Transverse colon (tissue), 4 donors: ENCODE measurements around the gene SNED1. TPM values are rescaled to one million over a fixed set of nuclear protein-coding genes. Genes with fewer than 3 reads are reported as not detected.

Experiments
- DNase-seq: peaks from one replicate; pipeline ENCODE4 v3.0.0-alpha.2; 2019
- H3K27ac ChIP-seq, 4 donors: fragments of 200-600 bp; sonication (generic); 2 replicates each; pipeline ENCODE4 v1.5.1; 2016 to 2018; ENCODE audit warnings: inconsistent platforms in 4 of 4
- H3K27me3 ChIP-seq: fragments of 200-600 bp; sonication (generic); 2 replicates; pipeline ENCODE4 v1.5.1; 2017; ENCODE audit warnings: inconsistent platforms
- H3K36me3 ChIP-seq, 4 donors: fragments of 200-600 bp; sonication (generic); 2 replicates each; pipeline ENCODE4 v1.5.1; 2017 to 2019; ENCODE audit warnings: inconsistent platforms in 4 of 4
- H3K4me1 ChIP-seq, 4 donors: fragments of 200-600 bp; sonication (generic); 2 replicates each; pipeline ENCODE4 v1.5.1; 2017 to 2020; ENCODE audit warnings: inconsistent platforms in 4 of 4
- H3K4me3 ChIP-seq, 4 donors: fragments of 200-600 bp; sonication (generic); 1 replicate in 1 of 4; 2 replicates in 3 of 4; pipeline versions ENCODE4 v1.5.1 to v1.6.1; 2017 to 2019; ENCODE audit warnings: inconsistent platforms in 4 of 4
- H3K9me3 ChIP-seq, 2 donors: fragments of 200-600 bp; sonication (generic); 2 replicates each; pipeline ENCODE4 v1.5.1; 2017 to 2019; ENCODE audit warnings: inconsistent platforms in 2 of 2
- CTCF ChIP-seq, 5 experiments: fragments of 200-600 bp in 3 of 5; fragments of 450-650 bp in 2 of 5; sonication (generic) in 3 of 5; IDR thresholded peaks; 1 replicate in 2 of 5; 2 replicates in 3 of 5; pipeline ENCODE4 v1.5.1; 2016 to 2017; ENCODE audit warnings: antibody characterized with exemption in 5 of 5, inconsistent platforms in 3 of 5, mild to moderate bottlenecking in 2 of 5, moderate library complexity in 1 of 5
- EP300 ChIP-seq: sonication (generic); formaldehyde crosslinking; IDR thresholded peaks from one replicate; pipeline ENCODE4 v1.6.1; 2017; ENCODE audit warnings: antibody characterized with exemption, low read depth
- POLR2A ChIP-seq: fragments of 450-650 bp; IDR thresholded peaks from one replicate; pipeline ENCODE4 v1.6.1; 2016; ENCODE audit warnings: antibody characterized with exemption, mild to moderate bottlenecking, moderate library complexity
- POLR2AphosphoS5 ChIP-seq, 3 donors: sonication (generic); formaldehyde crosslinking; IDR thresholded peaks; one replicate each; pipeline ENCODE4 v1.6.1; 2016; ENCODE audit warnings: antibody characterized with exemption in 3 of 3
- WGBS, 2 donors: methylation state at CpG; one replicate each; pipeline ENCODE4 v1.1.5; 2018; ENCODE audit warnings: low coverage in 1 of 2; 5-methylcytosine and 5-hydroxymethylcytosine counted together
- in situ Hi-C, 4 donors: fragments of 200-750 bp; cut with MboI; loops; one replicate each; pipeline versions ENCODE4 v1.15.0 to v1.15.1; 2017; ENCODE audit warnings: low sequenced_read_pairs in 3 of 4, low pct_ligation_motif_present in 1 of 4, low pct_unique_long_range_greater_than_20kb in 1 of 4
- intact Hi-C: fragments of 100-400 bp; cut with DNase I; formaldehyde crosslinking; loops from one replicate; pipeline ENCODE4 v1.15.1; 2023; ENCODE audit warnings: low total_unique reads
- total RNA-seq, 4 donors: library from RNA; depleted of rRNA; stranded (reverse); fragments of >200 nt; gene quantifications; one replicate each; pipeline ENCODE4 v1.1.0, GENCODE V29; 2016

The SNED1 gene
- total RNA-seq, 4 donors from 2014 or later = 8.2 to 65.5 (median 30.0) TPM

DNA sequence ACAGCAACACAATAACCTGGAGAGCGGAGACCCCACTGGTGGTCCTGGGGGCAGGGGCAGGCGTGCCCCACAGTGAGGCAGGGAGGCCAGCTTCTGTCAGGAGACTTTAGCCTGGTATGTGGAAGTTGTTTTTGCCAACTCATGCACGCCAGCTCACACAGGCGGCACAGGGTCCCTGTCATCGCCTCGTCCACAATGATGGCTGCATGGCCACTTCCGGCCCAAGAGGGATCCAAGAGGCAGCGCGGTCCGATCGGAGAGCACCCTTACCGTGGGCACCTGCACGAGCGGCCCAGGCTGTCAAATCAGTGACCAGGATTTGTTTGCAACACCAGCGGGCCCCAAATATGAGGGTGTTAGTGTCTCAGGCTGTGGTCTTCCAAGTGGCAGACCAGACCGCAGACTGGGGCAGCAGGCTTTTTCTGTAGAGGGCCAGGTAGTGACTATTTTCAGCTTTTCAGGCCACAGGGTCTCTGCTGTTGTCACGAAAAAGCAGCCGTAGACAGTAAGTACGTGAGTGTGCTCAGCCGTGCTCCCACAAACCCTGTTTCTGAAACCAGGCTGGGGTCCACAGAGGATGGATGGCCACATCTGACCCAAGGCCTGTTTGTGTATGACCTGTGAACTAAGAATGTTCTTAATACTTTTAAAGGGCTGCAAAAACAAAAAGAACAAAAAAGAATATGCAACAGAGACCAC lies 21.2 kb downstream of the SNED1 start:
- Histone ChIP-seq H3K27ac (no peak overlapping the region), H3K36me3 (no peaks in the 10 kb centered on the region), H3K4me1 (no peaks in the 10 kb centered on the region), H3K9me3 (peaks cover 0 to 6% of the 10 kb centered on the region in 2 donors), H3K4me3 (no peak overlapping the region), H3K27me3 (no peaks in the 10 kb centered on the region)
- in situ Hi-C loops = no loop called here
- DNase-seq = no peak
- intact Hi-C loops = no loop called here
- TF ChIP-seq CTCF (IDR thresholded peaks at IDR 0.05) (no peak), EP300 (no peak), POLR2A (no peak), POLR2AphosphoS5 (IDR thresholded peaks at IDR 0.05) (no peak)
- 95 to 100% methylated on average over 2 to 20 of the region's 20 CpGs for WGBS, 2 donors

DNA sequence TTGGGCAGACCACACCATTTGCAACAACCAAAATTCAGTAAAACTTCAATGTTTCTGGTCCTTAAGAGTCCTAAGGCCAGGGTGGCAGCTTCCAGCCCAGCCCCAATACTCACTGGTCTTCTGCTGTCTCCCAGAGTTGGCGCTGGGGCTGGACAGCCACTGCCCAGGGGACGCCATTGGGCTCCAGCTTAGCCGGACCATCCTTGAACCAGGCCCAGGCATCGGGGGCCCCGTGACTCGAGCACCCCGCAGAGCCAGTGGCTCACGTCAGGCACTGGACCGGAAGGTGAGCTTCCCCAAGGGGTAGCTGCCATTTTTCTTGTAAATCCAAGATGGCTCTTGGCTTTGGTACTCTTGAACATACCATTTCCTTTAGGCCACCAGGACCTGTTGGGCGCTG lies 21.8 kb downstream of the SNED1 start:
- intact Hi-C loops = no loop called here
- 100% methylated on average over 1 to 10 of the region's 10 CpGs for WGBS, 2 donors
- H3K4me1 ChIP-seq = no peaks in the 10 kb centered on the region
- in situ Hi-C loops = no loop called here
- TF ChIP-seq CTCF (IDR thresholded peaks at IDR 0.05) (no peak), POLR2AphosphoS5 (IDR thresholded peaks at IDR 0.05) (no peak), EP300 (no peak), POLR2A (no peak)
- DNase-seq = no peak
- no peak overlapping the region for H3K4me3 ChIP-seq
- H3K36me3 ChIP-seq = no peaks in the 10 kb centered on the region
- H3K27me3 ChIP-seq = no peaks in the 10 kb centered on the region
- H3K9me3 ChIP-seq = peaks cover under 1 to 11% of the 10 kb centered on the region in 2 donors
- no peak overlapping the region for H3K27ac ChIP-seq

GRCh38 chr2:241020629-241021190 lies 22.3 kb downstream of the SNED1 start:
- H3K4me3 ChIP-seq = no peak overlapping the region
- 88 to 100% methylated on average over 1 to 8 of the region's 8 CpGs for WGBS, 2 donors
- H3K36me3 ChIP-seq = no peaks in the 10 kb centered on the region
- in situ Hi-C loops = no loop called here
- H3K4me1 ChIP-seq = no peaks in the 10 kb centered on the region
- TF ChIP-seq EP300 (no peak), POLR2AphosphoS5 (IDR thresholded peaks at IDR 0.05) (no peak), CTCF (IDR thresholded peaks at IDR 0.05) (no peak), POLR2A (no peak)
- H3K27me3 ChIP-seq = no peaks in the 10 kb centered on the region
- H3K9me3 ChIP-seq = peaks cover 6 to 16% of the 10 kb centered on the region in 2 donors
- intact Hi-C loops = no loop called here
- DNase-seq = no peak
- no peak overlapping the region for H3K27ac ChIP-seq

GRCh38 chr2:241025639-241026038 lies 27.2 kb downstream of the SNED1 start:
- peaks cover 19 to 26% of the 10 kb centered on the region in 2 donors for H3K9me3 ChIP-seq
- no peaks in the 10 kb centered on the region for H3K36me3 ChIP-seq
- no peaks in the 10 kb centered on the region for H3K27me3 ChIP-seq
- intact Hi-C loops (no loop called here), in situ Hi-C loops (no loop called here)
- no peak overlapping the region for H3K27ac ChIP-seq
- 76 to 83% methylated on average over 1 of the region's 1 CpG for WGBS, 2 donors
- no peaks in the 10 kb centered on the region for H3K4me1 ChIP-seq
- TF ChIP-seq POLR2A = no peak
- TF ChIP-seq CTCF (IDR thresholded peaks at IDR 0.05) = no peak
- TF ChIP-seq EP300 = no peak
- TF ChIP-seq POLR2AphosphoS5 (IDR thresholded peaks at IDR 0.05) = no peak
- no peak for DNase-seq
- no peak overlapping the region for H3K4me3 ChIP-seq
